GM18870 (cell line): ENCODE measurements around the gene DDX59.
"Not testable (repeated sequence)": the region's sequence is repeated elsewhere in the genome, so short reads cannot be mapped to it uniquely, and the experiment has no call there.

Source experiments
- ATAC-seq: cut with Tn5 transposase; IDR thresholded peaks from one replicate; pipeline ENCODE4 v1.9.1; 2021; ENCODE audit warnings: moderate library complexity; ENCODE audit not compliant: unreplicated experiment

Gene DDX59

GRCh38 chr1:200631375-200631774, 38.3 kb downstream of the DDX59 start:
- ATAC-seq, result no peak

GRCh38 chr1:200630515-200630899, 39.2 kb downstream of the DDX59 start:
- ATAC-seq, result not testable (repeated sequence)

- ATAC-seq, result no peak
Observed at GRCh38 chr1:200629876-200630514, 39.7 kb downstream of the DDX59 start.

- ATAC-seq, result peak; percentile 72
Observed at GRCh38 chr1:200628223-200628881, 41.4 kb downstream of the DDX59 start.

DNA sequence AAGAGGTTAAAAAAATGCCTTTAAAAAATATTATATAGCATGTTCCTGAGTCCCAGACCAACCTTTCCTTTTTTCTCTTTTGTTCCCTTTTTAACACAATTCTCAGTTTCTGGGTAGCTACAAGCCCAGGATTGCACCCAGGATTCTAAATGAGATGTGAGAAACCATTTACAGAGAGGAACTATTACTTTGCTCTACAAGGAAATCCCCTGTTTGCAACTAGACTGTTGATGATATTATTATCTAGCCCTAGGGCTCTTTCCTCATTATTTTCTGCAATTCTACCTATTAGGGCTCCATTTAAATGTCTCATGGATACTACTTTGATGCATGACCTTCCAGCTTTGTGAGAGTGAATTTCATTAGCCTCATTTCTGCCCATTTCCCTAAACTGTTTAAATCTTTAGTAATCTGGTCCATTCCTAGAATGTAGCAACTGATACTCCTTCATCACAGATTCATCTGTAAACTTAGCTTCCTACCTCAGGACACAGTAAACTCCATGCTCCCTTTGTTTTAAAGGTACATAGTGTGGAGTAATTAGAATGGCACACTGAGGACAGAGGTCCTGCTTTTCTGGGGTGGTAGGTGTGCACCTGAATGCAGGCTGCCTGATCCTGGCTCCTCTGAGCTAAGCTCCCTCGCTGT, 42.0 kb downstream of the DDX59 start:
- no peak for ATAC-seq

DNA sequence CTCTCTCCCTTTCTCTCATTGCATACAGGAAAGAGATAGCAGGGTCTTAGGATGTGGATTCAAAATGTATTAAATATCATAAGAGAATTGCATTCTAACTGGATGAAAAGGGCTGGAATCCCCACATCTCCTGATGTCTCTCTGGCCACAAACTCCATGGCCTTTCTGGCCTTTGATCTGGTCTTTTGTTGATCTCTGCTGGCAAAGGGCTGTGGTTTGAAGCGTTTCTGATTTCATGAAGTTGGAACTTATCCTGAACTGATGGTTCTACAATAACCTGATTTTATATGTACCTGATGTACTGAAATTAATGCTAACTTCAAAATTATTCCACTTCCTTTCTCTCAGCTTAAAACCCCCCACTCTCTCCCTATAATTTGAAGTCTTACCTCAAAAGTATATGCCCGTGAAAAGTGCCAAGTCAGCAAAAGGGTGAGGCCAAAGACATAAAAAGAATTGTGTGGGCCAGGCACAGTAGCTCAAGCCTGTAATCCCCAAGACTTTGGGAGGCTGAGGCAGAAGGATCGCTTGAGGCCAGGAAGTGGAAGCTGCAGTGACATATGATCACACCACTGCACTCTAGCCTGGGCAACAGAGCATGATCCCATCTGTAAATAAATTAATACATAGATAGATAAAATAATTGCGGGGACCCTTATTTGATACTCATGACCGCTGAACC, 42.7 kb downstream of the DDX59 start:
- no peak for ATAC-seq

DNA sequence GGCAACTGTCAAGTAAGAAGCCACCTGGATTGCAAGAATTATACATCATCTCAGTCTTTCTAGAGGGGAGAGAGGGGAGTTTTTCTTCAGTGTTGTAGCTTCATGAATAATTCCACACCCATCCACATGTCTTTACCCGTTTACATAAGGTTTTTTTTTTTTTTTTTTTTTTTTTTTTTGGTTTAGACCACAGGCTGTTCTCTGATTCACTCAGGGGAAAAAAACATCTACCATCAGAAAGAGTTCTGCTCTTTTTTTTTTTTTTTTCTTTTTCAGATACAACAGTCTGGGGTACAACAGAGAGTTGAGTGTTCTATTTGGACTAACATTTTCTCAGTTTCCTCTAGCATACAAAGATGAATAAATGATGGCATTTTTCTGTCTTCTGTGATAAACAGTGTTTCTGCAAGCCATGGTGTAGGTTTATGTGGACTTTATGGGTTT, 44.3 kb downstream of the DDX59 start:
- ATAC-seq, result peak; percentile 32

- no peak for ATAC-seq
Observed at GRCh38 chr1:200624679-200625335, 44.9 kb downstream of the DDX59 start.

GRCh38 chr1:200620273-200621131, 49.2 kb downstream of the DDX59 start, which contains the start of gene KIF14:
Gene KIF14, minus strand, starts transcription at chr1:200620751. Its CDS starts 2,028 bp downstream, at chr1:200618723.
- ATAC-seq, result peak; percentile 53

GRCh38 chr1:200619894-200620272, 49.8 kb downstream of the DDX59 start:
- ATAC-seq, result no peak

- ATAC-seq, result no peak
Observed at GRCh38 chr1:200610846-200611245, 58.9 kb downstream of the DDX59 start.

DNA sequence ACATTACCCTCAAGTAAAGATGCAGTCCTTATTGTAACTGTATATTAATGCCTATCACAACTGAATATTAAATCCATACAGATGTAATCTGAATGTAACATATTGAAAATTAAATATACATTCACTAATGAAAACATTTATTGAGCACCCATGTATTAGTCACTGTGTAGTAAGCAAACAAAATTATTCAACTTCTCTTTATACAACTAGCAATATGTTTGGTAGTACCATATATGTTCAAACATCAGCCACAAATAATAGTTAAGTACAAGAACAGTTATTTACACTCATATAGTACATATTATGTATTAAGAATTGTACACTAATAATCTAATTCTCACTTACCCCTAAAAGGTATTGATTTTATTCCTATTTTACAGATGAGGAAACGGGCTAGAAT, 67.1 kb downstream of the DDX59 start:
- no peak for ATAC-seq
